GM23338 (cell line): ENCODE measurements around the gene IRF1. TPM values are rescaled to one million over a fixed set of nuclear protein-coding genes. Genes with fewer than 3 reads are reported as not detected.

ENCODE experiments used
- ATAC-seq: fragments of 200-7000 bp; cut with Tn5 transposase; 3 replicates; pipeline ENCODE4 v1.9.1; 2020
- DNase-seq: peaks from one replicate; pipeline ENCODE4 v3.0.0-alpha.2; 2015; ENCODE audit warnings: low spot score
- H2AFZ ChIP-seq: fragments of 200-600 bp; sonication (generic); 2 replicates; pipeline ENCODE4 v1.8.0; 2016; ENCODE audit warnings: antibody characterized with exemption, mild to moderate bottlenecking, moderate library complexity
- H3F3A ChIP-seq: fragments of 200-600 bp; sonication (generic); replicated peaks from 2 replicates; pipeline ENCODE4 v1.8.0; 2017; ENCODE audit warnings: antibody characterized with exemption, mixed run types, low read depth
- H3K27ac ChIP-seq: fragments of 200-600 bp; sonication (generic); 2 replicates; pipeline ENCODE4 v1.6.1; 2016; ENCODE audit warnings: low read depth
- H3K27me3 ChIP-seq: fragments of 200-600 bp; sonication (generic); 2 replicates; pipeline ENCODE4 v1.8.0; 2016; ENCODE audit warnings: mild to moderate bottlenecking, mixed run types, moderate library complexity; ENCODE audit not compliant: insufficient read depth
- H3K36me3 ChIP-seq: fragments of 200-600 bp; sonication (generic); 2 replicates; pipeline ENCODE4 v1.8.0; 2016; ENCODE audit warnings: mild to moderate bottlenecking; ENCODE audit not compliant: insufficient read depth
- H3K4me1 ChIP-seq: fragments of 200-600 bp; sonication (generic); 2 replicates; pipeline ENCODE4 v1.8.0; 2016; ENCODE audit warnings: mild to moderate bottlenecking, moderate library complexity; ENCODE audit not compliant: insufficient read depth
- H3K4me2 ChIP-seq: fragments of 200-600 bp; sonication (generic); 2 replicates; pipeline ENCODE4 v1.7.1; 2017; ENCODE audit warnings: mixed run types
- H3K4me3 ChIP-seq: fragments of 200-600 bp; sonication (generic); 2 replicates; pipeline ENCODE4 v1.6.1; 2016; ENCODE audit warnings: mixed run types
- H3K79me2 ChIP-seq: fragments of 200-600 bp; sonication (generic); replicated peaks from 2 replicates; pipeline ENCODE4 v1.8.0; 2017; ENCODE audit warnings: mild to moderate bottlenecking; ENCODE audit not compliant: insufficient read depth
- H3K9me2 ChIP-seq: fragments of 200-600 bp; sonication (generic); 2 replicates; pipeline ENCODE4 v1.8.0; 2017; ENCODE audit not compliant: insufficient read depth
- H4K20me1 ChIP-seq: fragments of 200-600 bp; sonication (generic); replicated peaks from 2 replicates; pipeline ENCODE4 v1.8.0; 2017; ENCODE audit warnings: mild to moderate bottlenecking; ENCODE audit not compliant: insufficient read depth
- H3K27ac Mint-ChIP-seq: 2 replicates; pipeline ENCODE4 v1.8.0; 2020; ENCODE audit warnings: inconsistent platforms, mild to moderate bottlenecking, moderate library complexity, mixed read lengths
- H3K27me3 Mint-ChIP-seq: 3 replicates; pipeline ENCODE4 v1.8.0; 2022; ENCODE audit warnings: low read depth, mild to moderate bottlenecking, moderate library complexity, mixed read lengths, inconsistent platforms; ENCODE audit not compliant: insufficient read depth, poor library complexity
- H3K36me3 Mint-ChIP-seq: 3 replicates; pipeline ENCODE4 v1.8.0; 2021; ENCODE audit warnings: low read depth, mild to moderate bottlenecking, inconsistent platforms, moderate library complexity, mixed read lengths
- H3K4me1 Mint-ChIP-seq: 3 replicates; pipeline ENCODE4 v1.8.0; 2020; ENCODE audit warnings: mild to moderate bottlenecking, inconsistent platforms, mixed read lengths
- H3K4me3 Mint-ChIP-seq: 3 replicates; pipeline ENCODE4 v1.8.0; 2021; ENCODE audit warnings: moderate library complexity, mild to moderate bottlenecking, inconsistent platforms, mixed read lengths
- H3K9me3 Mint-ChIP-seq: 3 replicates; pipeline ENCODE4 v1.8.0; 2020; ENCODE audit warnings: moderate library complexity, mild to moderate bottlenecking, inconsistent platforms, mixed read lengths
- EZH2phosphoT487 ChIP-seq: fragments of 200-600 bp; sonication (generic); IDR thresholded peaks from one replicate; pipeline ENCODE4 v1.8.1; 2018; ENCODE audit warnings: antibody characterized with exemption; ENCODE audit not compliant: unreplicated experiment
- NANOG ChIP-seq: IDR thresholded peaks from 2 replicates; pipeline ENCODE4 v1.6.1; 2016; ENCODE audit warnings: antibody characterized with exemption, borderline replicate concordance
- POLR2AphosphoS5 ChIP-seq: IDR thresholded peaks from 2 replicates; pipeline ENCODE4 v1.6.1; 2016; ENCODE audit warnings: antibody characterized with exemption, low read depth
- ZNF462 ChIP-seq: fragments of 250-450 bp; sonication (Bioruptor Pico); IDR thresholded peaks from 2 replicates; pipeline ENCODE4 v1.5.0; 2020; ENCODE audit warnings: mild to moderate bottlenecking, moderate library complexity
- polyA plus RNA-seq: library from polyadenylated mRNA; unstranded; fragments of >200 nt; fragmentation: Nextera tagmentation; extraction: Ambion mirVana; gene quantifications from 2 replicates; pipeline ENCODE4 v1.2.1, GENCODE V29; 2016
- total RNA-seq: library from RNA; depleted of rRNA; stranded (reverse); fragments of >200 nt; shearing (Covaris generic); gene quantifications from 2 replicates; pipeline ENCODE4 v1.2.3, GENCODE V29; 2014

IRF1 gene
- total and polyA plus RNA-seq, 2 experiments from 2014 or later: 6.9 to 8.6 TPM

- Mint-ChIP-seq H3K27ac (no peak overlapping the region), H3K9me3 (no peaks in the 10 kb centered on the region), H3K27me3 (peaks cover 13% of the 10 kb centered on the region), H3K36me3 (no peaks in the 10 kb centered on the region), H3K4me3 (peak overlapping the region; percentile 88), H3K4me1 (peaks cover 8% of the 10 kb centered on the region)
- Histone ChIP-seq H3K27ac (no peak overlapping the region), H3K4me1 (peaks cover 12% of the 10 kb centered on the region), H3K4me2 (peak overlapping the region; percentile 92), H3K9me2 (no peaks in the 10 kb centered on the region; the same call in 1 of the 2 replicates), H3K36me3 (no peaks in the 10 kb centered on the region), H2AFZ (peak overlapping the region; percentile 98), H4K20me1 (no peaks in the 10 kb centered on the region), H3F3A (peaks cover 5% of the 10 kb centered on the region; the same call in 1 of the 2 replicates), H3K27me3 (peaks cover 17% of the 10 kb centered on the region), H3K79me2 (no peaks in the 10 kb centered on the region), H3K4me3 (peak overlapping the region; percentile 97)
- peak; percentile 68 for TF ChIP-seq ZNF462 (CRISPR knock-in tag)
- no peak for TF ChIP-seq NANOG
- DNase-seq: peak; percentile 35
- ATAC-seq: no peak
Observed at GRCh38 chr5:132497488-132497997, 7.0 kb upstream of the IRF1 start.

GRCh38 chr5:132496631-132497487, 6.3 kb upstream of the IRF1 start:
- Histone ChIP-seq H3K27me3 (peaks cover 24% of the 10 kb centered on the region), H3K4me3 (peak overlapping the region; percentile 97), H3K36me3 (no peaks in the 10 kb centered on the region), H2AFZ (peak overlapping the region; percentile 98), H3K27ac (peak overlapping the region; percentile 79; the same call in 1 of the 2 replicates), H3K4me1 (peaks cover 17% of the 10 kb centered on the region), H3K9me2 (no peaks in the 10 kb centered on the region; the same call in 1 of the 2 replicates), H4K20me1 (no peaks in the 10 kb centered on the region), H3F3A (peaks cover 5% of the 10 kb centered on the region; the same call in 1 of the 2 replicates), H3K79me2 (no peaks in the 10 kb centered on the region), H3K4me2 (peak overlapping the region; percentile 92)
- ATAC-seq (peak; percentile 71), DNase-seq (peak; percentile 88)
- Mint-ChIP-seq H3K9me3 (no peaks in the 10 kb centered on the region), H3K36me3 (no peaks in the 10 kb centered on the region), H3K4me1 (peaks cover 13% of the 10 kb centered on the region), H3K4me3 (peak overlapping the region; percentile 88), H3K27ac (no peak overlapping the region), H3K27me3 (peaks cover 17% of the 10 kb centered on the region)
- TF ChIP-seq EZH2phosphoT487 (no peak), POLR2AphosphoS5 (peak; percentile 86)
